HEK293 (cell line): ENCODE results near the gene UXS1.

Experiments used
- CTCF ChIA-PET: fragments of 350-600 bp; formaldehyde crosslinking; extraction: SDS; loops from one replicate; lab custom pipeline; 2021; ENCODE audit warnings: antibody characterized with exemption; lab: Yijun Ruan, JAX
- POLR2A ChIA-PET: fragments of 300-600 bp; formaldehyde crosslinking; extraction: SDS; loops from one replicate; lab custom pipeline; 2020; ENCODE audit warnings: antibody characterized with exemption, inconsistent platforms; lab: Yijun Ruan, JAX
- H3K27ac ChIP-seq: fragments of 200-500 bp; sonication (Bioruptor generic); 2 replicates; pipeline ENCODE4 v1.5.1; 2014; ENCODE audit warnings: low read depth, low read length, control low read depth, inconsistent platforms; ENCODE audit errors: extremely low read depth
- H3K36me3 ChIP-seq, 2 experiments: fragments of 200-500 bp in 1 of 2; sonication (Bioruptor generic) in 1 of 2; 1 replicate in 1 of 2; 2 replicates in 1 of 2; pipeline ENCODE4 v1.5.1; 2014 to 2017; ENCODE audit warnings: inconsistent platforms in 2 of 2, low read length in 2 of 2; ENCODE audit not compliant: control insufficient read depth in 2 of 2, insufficient read depth in 1 of 2
- H3K4me1 ChIP-seq: fragments of 200-500 bp; sonication (Bioruptor generic); 2 replicates; pipeline ENCODE4 v1.5.1; 2014; ENCODE audit warnings: mild to moderate bottlenecking, low read length, inconsistent platforms; ENCODE audit not compliant: control insufficient read depth, insufficient read depth
- H3K4me3 ChIP-seq: 2 replicates; pipeline ENCODE4 v1.5.1; 2011; ENCODE audit warnings: low read depth, mild to moderate bottlenecking, control low read depth, low read length, moderate library complexity
- H3K9me3 ChIP-seq: fragments of 200-500 bp; sonication (Bioruptor generic); 2 replicates; pipeline ENCODE4 v1.5.1; 2014; ENCODE audit warnings: low read depth, low read length, inconsistent platforms; ENCODE audit not compliant: control insufficient read depth, insufficient read depth
- GLI2 ChIP-seq: fragments of 450-650 bp; formaldehyde crosslinking; IDR thresholded peaks from 2 replicates; pipeline ENCODE4; 2017; ENCODE audit warnings: missing biosample characterization, missing genetic modification characterization, low read depth, borderline replicate concordance
- GLIS2 ChIP-seq: fragments of 450-650 bp; formaldehyde crosslinking; IDR thresholded peaks from 2 replicates; pipeline ENCODE4 v1.5.1; 2016; ENCODE audit warnings: missing biosample characterization, missing genetic modification characterization
- KLF10 ChIP-seq: fragments of 450-650 bp; IDR thresholded peaks from 2 replicates; pipeline ENCODE4 v1.5.1; 2018; ENCODE audit warnings: missing biosample characterization, mild to moderate bottlenecking, missing genetic modification characterization
- SCRT1 ChIP-seq: fragments of 450-650 bp; formaldehyde crosslinking; IDR thresholded peaks from 2 replicates; pipeline ENCODE4 v1.5.1; 2016; ENCODE audit warnings: missing biosample characterization, missing genetic modification characterization, borderline replicate concordance
- ZIC2 ChIP-seq: fragments of 450-650 bp; formaldehyde crosslinking; IDR thresholded peaks from 2 replicates; pipeline ENCODE4 v1.5.1; 2016; ENCODE audit warnings: missing biosample characterization, missing genetic modification characterization
- ZNF10 ChIP-seq: fragments of 450-650 bp; formaldehyde crosslinking; IDR thresholded peaks from 2 replicates; pipeline ENCODE4 v1.5.1; 2017; ENCODE audit warnings: missing biosample characterization, missing genetic modification characterization
- ZNF202 ChIP-seq: fragments of 450-650 bp; formaldehyde crosslinking; IDR thresholded peaks from 2 replicates; pipeline ENCODE4 v1.5.1; 2016; ENCODE audit warnings: missing biosample characterization, missing genetic modification characterization, borderline replicate concordance
- ZNF221 ChIP-seq: fragments of 450-650 bp; formaldehyde crosslinking; IDR thresholded peaks from 2 replicates; pipeline ENCODE4 v1.5.1; 2017; ENCODE audit warnings: missing biosample characterization, missing genetic modification characterization, borderline replicate concordance
- ZNF239 ChIP-seq: fragments of 450-650 bp; formaldehyde crosslinking; IDR thresholded peaks from 2 replicates; pipeline ENCODE4 v1.5.1; 2016; ENCODE audit warnings: missing biosample characterization, missing genetic modification characterization
- ZNF280D ChIP-seq: fragments of 450-650 bp; formaldehyde crosslinking; IDR thresholded peaks from 2 replicates; pipeline ENCODE4 v1.5.1; 2016; ENCODE audit warnings: missing biosample characterization, missing genetic modification characterization
- ZNF394 ChIP-seq: fragments of 450-650 bp; formaldehyde crosslinking; IDR thresholded peaks from 2 replicates; pipeline ENCODE4 v1.5.1; 2016; ENCODE audit warnings: missing biosample characterization, missing genetic modification characterization, mild to moderate bottlenecking, moderate library complexity, borderline replicate concordance
- ZNF514 ChIP-seq: fragments of 450-650 bp; formaldehyde crosslinking; IDR thresholded peaks from 2 replicates; pipeline ENCODE4 v1.5.1; 2016; ENCODE audit warnings: missing biosample characterization, missing genetic modification characterization
- ZNF585B ChIP-seq: fragments of 450-650 bp; formaldehyde crosslinking; IDR thresholded peaks from 2 replicates; pipeline ENCODE4 v1.5.1; 2016; ENCODE audit warnings: missing biosample characterization, missing genetic modification characterization
- ZNF664 ChIP-seq: fragments of 450-650 bp; formaldehyde crosslinking; IDR thresholded peaks from 2 replicates; pipeline ENCODE4 v1.5.1; 2016; ENCODE audit warnings: missing biosample characterization, missing genetic modification characterization
- ZNF707 ChIP-seq: fragments of 450-650 bp; formaldehyde crosslinking; IDR thresholded peaks from 2 replicates; pipeline ENCODE4 v1.5.1; 2016; ENCODE audit warnings: missing biosample characterization, missing genetic modification characterization
- ZNF776 ChIP-seq: fragments of 450-650 bp; formaldehyde crosslinking; IDR thresholded peaks from 2 replicates; pipeline ENCODE4 v1.5.0; 2017; ENCODE audit warnings: missing biosample characterization, missing genetic modification characterization, borderline replicate concordance
- ZNF791 ChIP-seq: fragments of 450-650 bp; formaldehyde crosslinking; IDR thresholded peaks from 2 replicates; pipeline ENCODE4 v1.5.1; 2016; ENCODE audit warnings: missing biosample characterization, missing genetic modification characterization
- TF ChIP-seq, protein P1 (sequence below): fragments of 450-650 bp; formaldehyde crosslinking; IDR thresholded peaks from 2 replicates; pipeline ENCODE4 v1.5.1; 2016; ENCODE audit warnings: missing biosample characterization, missing genetic modification characterization
- TF ChIP-seq, protein P2 (sequence below): fragments of 450-650 bp; IDR thresholded peaks from 2 replicates; pipeline ENCODE4 v1.5.1; 2018; ENCODE audit warnings: missing biosample characterization, missing genetic modification characterization
- TF ChIP-seq, protein P3 (sequence below): fragments of 450-650 bp; formaldehyde crosslinking; IDR thresholded peaks from 2 replicates; pipeline ENCODE4 v1.5.1; 2017; ENCODE audit warnings: missing biosample characterization, missing genetic modification characterization

The UXS1 gene

DNA sequence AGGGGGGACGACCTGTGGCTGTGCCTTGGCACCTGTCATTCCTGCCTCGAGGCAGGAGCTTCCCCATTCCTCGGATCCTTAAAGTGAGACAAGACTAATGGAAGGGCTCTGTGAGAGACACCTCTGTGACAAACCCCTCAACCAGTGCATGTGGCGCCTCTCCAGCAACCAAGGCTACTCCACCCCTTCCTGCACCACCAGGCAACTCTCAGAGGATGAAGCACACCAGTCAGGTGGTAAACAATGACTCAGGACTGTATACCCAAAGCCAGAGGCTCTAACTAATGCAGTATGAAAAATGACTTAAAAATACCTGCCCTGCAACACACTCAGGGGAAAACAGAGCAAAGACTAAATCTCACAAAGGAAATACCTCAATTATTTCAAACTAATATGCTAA, 136.9 kb downstream of the UXS1 start:
- H3K9me3 ChIP-seq: no peaks in the 10 kb centered on the region
- TF ChIP-seq ZNF202: no peak
- TF ChIP-seq SCRT1 (tag by site-specific recombination): no peak
- TF ChIP-seq, protein P1, sequence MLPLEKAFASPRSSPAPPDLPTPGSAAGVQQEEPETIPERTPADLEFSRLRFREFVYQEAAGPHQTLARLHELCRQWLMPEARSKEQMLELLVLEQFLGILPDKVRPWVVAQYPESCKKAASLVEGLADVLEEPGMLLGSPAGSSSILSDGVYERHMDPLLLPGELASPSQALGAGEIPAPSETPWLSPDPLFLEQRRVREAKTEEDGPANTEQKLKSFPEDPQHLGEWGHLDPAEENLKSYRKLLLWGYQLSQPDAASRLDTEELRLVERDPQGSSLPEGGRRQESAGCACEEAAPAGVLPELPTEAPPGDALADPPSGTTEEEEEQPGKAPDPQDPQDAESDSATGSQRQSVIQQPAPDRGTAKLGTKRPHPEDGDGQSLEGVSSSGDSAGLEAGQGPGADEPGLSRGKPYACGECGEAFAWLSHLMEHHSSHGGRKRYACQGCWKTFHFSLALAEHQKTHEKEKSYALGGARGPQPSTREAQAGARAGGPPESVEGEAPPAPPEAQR (tag by site-specific recombination): no peak
- no peak for TF ChIP-seq ZNF585B
- TF ChIP-seq, protein P2, sequence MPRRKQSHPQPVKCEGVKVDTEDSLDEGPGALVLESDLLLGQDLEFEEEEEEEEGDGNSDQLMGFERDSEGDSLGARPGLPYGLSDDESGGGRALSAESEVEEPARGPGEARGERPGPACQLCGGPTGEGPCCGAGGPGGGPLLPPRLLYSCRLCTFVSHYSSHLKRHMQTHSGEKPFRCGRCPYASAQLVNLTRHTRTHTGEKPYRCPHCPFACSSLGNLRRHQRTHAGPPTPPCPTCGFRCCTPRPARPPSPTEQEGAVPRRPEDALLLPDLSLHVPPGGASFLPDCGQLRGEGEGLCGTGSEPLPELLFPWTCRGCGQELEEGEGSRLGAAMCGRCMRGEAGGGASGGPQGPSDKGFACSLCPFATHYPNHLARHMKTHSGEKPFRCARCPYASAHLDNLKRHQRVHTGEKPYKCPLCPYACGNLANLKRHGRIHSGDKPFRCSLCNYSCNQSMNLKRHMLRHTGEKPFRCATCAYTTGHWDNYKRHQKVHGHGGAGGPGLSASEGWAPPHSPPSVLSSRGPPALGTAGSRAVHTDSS (tag by site-specific recombination): no peak
- TF ChIP-seq ZNF280D: no peak
- TF ChIP-seq ZNF239: no peak
- no peak for TF ChIP-seq KLF10 (tag by site-specific recombination)
- TF ChIP-seq ZNF394 (tag by site-specific recombination): no peak
- TF ChIP-seq, protein P3, sequence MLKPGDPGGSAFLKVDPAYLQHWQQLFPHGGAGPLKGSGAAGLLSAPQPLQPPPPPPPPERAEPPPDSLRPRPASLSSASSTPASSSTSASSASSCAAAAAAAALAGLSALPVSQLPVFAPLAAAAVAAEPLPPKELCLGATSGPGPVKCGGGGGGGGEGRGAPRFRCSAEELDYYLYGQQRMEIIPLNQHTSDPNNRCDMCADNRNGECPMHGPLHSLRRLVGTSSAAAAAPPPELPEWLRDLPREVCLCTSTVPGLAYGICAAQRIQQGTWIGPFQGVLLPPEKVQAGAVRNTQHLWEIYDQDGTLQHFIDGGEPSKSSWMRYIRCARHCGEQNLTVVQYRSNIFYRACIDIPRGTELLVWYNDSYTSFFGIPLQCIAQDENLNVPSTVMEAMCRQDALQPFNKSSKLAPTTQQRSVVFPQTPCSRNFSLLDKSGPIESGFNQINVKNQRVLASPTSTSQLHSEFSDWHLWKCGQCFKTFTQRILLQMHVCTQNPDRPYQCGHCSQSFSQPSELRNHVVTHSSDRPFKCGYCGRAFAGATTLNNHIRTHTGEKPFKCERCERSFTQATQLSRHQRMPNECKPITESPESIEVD (tag by site-specific recombination): no peak
- no peak for TF ChIP-seq GLIS2 (tag by site-specific recombination)
- no peak for TF ChIP-seq ZNF221
- TF ChIP-seq ZNF791 (tag by site-specific recombination): no peak
- TF ChIP-seq, all 188 proteins: peak for 0
- H3K36me3 ChIP-seq: no peaks in the 10 kb centered on the region
- H3K4me3 ChIP-seq: no peak overlapping the region
- ChIA-PET POLR2A (no interaction called here), CTCF (no interaction called here)
- no peak overlapping the region for H3K27ac ChIP-seq
- no peaks in the 10 kb centered on the region for H3K4me1 ChIP-seq

DNA sequence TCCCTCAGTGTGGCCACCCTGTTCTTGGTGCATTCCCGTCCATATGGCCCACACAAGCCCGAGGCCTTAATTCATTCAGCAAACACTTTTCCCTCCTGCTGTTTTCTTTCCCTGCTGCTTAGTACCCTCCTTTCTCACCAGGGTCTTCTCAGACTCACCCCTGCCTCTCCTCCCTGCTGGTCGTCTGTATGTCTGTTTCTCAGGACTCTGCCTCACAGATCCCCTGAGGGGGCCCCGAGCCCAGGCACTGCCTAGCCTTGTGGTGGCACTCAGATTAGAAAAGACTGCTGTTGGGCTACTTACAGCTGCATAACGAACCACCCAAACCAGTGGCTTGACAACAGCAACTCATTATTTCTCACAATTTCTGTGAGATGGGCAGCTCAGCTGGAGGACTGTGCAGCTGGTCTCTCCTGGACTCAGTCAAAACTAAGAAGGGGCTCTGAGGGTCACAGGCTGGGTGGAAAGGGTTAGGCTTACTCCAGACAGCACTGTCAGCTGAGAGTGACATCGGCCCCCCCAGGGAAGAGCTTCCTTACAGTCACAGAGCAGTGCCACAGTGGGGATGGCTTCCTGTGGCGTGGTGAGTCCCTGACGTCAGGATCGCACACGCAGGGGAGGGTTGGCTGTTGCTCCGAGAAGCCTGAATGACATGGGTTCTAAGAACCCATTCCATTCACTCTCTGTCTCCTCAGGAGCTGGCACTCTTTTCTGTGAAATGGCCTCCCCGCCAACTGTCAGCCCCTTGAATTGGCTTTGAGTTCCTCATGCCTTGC, 139.0 kb downstream of the UXS1 start:
- POLR2A ChIA-PET: no interaction called here
- H3K36me3 ChIP-seq: no peaks in the 10 kb centered on the region
- CTCF ChIA-PET: interaction anchor here (0.8 kb wide), 1 partner anchor 14 kb away, joined by 3 read pairs; no protein-coding TSS in a partner anchor
- no peaks in the 10 kb centered on the region for H3K9me3 ChIP-seq
- H3K4me1 ChIP-seq: no peaks in the 10 kb centered on the region
- TF ChIP-seq ZNF514 (tag by site-specific recombination) (no peak), ZNF10 (no peak), ZNF707 (tag by site-specific recombination) (no peak), ZIC2 (peak; percentile 87), ZNF664 (tag by site-specific recombination) (no peak), GLI2 (no peak), ZNF776 (tag by site-specific recombination) (no peak)
- TF ChIP-seq, all 188 proteins: peak for 1
- no peak overlapping the region for H3K4me3 ChIP-seq
- no peak overlapping the region for H3K27ac ChIP-seq
